ENCODE data around the gene AGPS. TPM values are rescaled to one million over a fixed set of nuclear protein-coding genes. Genes with fewer than 3 reads are reported as not detected.

The AGPS gene
- total and polyA plus RNA-seq, 2 of the 13 experiments (the other 11 are each of a cell fraction or from before 2014, with no cell fraction given), result 39.4 to 99.0 TPM

DNA sequence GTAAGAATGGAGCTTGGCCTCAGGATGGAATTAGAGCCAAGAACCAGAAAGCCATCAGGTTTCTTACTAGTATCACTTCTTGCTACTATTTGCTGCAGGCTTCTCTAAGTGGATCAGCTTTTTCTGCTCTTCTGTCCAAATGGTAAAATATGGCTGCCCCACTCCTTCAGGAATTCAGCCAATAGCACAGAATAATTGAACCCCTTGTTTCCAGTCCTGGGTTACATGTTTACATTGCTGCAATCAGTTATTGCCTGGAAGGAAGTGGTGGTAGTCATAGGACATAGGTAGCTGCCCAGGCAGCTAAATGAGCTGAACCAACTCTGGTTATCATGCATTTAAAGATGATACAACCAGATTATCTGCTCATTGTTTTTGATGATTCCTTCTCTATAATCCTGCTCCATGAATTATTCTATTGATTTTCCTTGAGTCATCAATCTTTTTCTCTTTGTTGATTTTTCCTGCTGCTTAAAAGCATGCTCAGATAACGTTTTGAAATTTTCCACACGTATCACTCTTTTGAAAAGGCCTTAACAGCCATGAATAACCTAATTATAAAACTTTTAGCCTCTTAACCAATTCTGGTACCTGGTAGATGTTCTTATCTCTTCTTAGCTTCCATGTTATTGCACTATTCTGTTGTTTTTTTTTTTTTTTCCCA is 12.6 kb downstream of the AGPS start (continued):
- TF ChIP-seq, protein P1, sequence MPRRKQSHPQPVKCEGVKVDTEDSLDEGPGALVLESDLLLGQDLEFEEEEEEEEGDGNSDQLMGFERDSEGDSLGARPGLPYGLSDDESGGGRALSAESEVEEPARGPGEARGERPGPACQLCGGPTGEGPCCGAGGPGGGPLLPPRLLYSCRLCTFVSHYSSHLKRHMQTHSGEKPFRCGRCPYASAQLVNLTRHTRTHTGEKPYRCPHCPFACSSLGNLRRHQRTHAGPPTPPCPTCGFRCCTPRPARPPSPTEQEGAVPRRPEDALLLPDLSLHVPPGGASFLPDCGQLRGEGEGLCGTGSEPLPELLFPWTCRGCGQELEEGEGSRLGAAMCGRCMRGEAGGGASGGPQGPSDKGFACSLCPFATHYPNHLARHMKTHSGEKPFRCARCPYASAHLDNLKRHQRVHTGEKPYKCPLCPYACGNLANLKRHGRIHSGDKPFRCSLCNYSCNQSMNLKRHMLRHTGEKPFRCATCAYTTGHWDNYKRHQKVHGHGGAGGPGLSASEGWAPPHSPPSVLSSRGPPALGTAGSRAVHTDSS (CRISPR knock-in tag; conservative IDR thresholded peaks at IDR 0.05), result no peak
- TF ChIP-seq, protein P2, sequence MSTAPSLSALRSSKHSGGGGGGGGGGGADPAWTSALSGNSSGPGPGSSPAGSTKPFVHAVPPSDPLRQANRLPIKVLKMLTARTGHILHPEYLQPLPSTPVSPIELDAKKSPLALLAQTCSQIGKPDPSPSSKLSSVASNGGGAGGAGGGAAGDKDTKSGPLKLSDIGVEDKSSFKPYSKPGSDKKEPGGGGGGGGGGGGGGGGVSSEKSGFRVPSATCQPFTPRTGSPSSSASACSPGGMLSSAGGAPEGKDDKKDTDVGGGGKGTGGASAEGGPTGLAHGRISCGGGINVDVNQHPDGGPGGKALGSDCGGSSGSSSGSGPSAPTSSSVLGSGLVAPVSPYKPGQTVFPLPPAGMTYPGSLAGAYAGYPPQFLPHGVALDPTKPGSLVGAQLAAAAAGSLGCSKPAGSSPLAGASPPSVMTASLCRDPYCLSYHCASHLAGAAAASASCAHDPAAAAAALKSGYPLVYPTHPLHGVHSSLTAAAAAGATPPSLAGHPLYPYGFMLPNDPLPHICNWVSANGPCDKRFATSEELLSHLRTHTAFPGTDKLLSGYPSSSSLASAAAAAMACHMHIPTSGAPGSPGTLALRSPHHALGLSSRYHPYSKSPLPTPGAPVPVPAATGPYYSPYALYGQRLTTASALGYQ (CRISPR knock-in tag; IDR thresholded peaks at IDR 0.05), result no peak
- TF ChIP-seq, protein P3, sequence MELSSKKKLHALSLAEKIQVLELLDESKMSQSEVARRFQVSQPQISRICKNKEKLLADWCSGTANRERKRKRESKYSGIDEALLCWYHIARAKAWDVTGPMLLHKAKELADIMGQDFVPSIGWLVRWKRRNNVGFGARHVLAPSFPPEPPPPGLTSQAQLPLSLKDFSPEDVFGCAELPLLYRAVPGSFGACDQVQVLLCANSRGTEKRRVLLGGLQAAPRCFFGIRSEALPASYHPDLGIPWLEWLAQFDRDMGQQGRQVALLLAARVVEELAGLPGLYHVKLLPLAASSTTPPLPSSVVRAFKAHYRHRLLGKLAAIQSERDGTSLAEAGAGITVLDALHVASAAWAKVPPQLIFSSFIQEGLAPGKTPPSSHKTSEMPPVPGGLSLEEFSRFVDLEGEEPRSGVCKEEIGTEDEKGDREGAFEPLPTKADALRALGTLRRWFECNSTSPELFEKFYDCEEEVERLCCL (CRISPR knock-in tag; IDR thresholded peaks at IDR 0.05; ENCODE audit: borderline replicate concordance), result no peak
- TF ChIP-seq TMF1 (CRISPR knock-in tag; IDR thresholded peaks at IDR 0.05; ENCODE audit: low read depth) (no peak), RAD51 (IDR thresholded peaks at IDR 0.05; ENCODE audit: borderline replicate concordance) (no peak), ZNF615 (CRISPR knock-in tag; IDR thresholded peaks at IDR 0.05; ENCODE audit: borderline replicate concordance) (no peak), FOXM1 (CRISPR knock-in tag; IDR thresholded peaks at IDR 0.05) (no peak), MYC (CRISPR knock-in tag; IDR thresholded peaks at IDR 0.05; ENCODE audit: borderline replicate concordance) (no peak), RARA (CRISPR knock-in tag; IDR thresholded peaks at IDR 0.05) (no peak), ZNF629 (CRISPR knock-in tag; conservative IDR thresholded peaks at IDR 0.05) (no peak), SMC3 (IDR thresholded peaks at IDR 0.05; ENCODE audit: low read length) (no peak), ZFP41 (CRISPR knock-in tag; IDR thresholded peaks at IDR 0.05; ENCODE audit: borderline replicate concordance) (no peak), ZFP36L2 (CRISPR knock-in tag; IDR thresholded peaks at IDR 0.05) (no peak), ZNF670 (CRISPR knock-in tag; IDR thresholded peaks at IDR 0.05; ENCODE audit: borderline replicate concordance) (no peak), ZZZ3 (CRISPR knock-in tag; IDR thresholded peaks at IDR 0.05; ENCODE audit: borderline replicate concordance) (no peak)
- TF ChIP-seq, protein P4, sequence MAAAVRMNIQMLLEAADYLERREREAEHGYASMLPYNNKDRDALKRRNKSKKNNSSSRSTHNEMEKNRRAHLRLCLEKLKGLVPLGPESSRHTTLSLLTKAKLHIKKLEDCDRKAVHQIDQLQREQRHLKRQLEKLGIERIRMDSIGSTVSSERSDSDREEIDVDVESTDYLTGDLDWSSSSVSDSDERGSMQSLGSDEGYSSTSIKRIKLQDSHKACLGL (CRISPR knock-in tag; IDR thresholded peaks at IDR 0.05), result no peak
- TF ChIP-seq, protein P5, sequence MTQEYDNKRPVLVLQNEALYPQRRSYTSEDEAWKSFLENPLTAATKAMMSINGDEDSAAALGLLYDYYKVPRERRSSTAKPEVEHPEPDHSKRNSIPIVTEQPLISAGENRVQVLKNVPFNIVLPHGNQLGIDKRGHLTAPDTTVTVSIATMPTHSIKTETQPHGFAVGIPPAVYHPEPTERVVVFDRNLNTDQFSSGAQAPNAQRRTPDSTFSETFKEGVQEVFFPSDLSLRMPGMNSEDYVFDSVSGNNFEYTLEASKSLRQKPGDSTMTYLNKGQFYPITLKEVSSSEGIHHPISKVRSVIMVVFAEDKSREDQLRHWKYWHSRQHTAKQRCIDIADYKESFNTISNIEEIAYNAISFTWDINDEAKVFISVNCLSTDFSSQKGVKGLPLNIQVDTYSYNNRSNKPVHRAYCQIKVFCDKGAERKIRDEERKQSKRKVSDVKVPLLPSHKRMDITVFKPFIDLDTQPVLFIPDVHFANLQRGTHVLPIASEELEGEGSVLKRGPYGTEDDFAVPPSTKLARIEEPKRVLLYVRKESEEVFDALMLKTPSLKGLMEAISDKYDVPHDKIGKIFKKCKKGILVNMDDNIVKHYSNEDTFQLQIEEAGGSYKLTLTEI (CRISPR knock-in tag; conservative IDR thresholded peaks at IDR 0.05), result no peak
- TF ChIP-seq, protein P6, sequence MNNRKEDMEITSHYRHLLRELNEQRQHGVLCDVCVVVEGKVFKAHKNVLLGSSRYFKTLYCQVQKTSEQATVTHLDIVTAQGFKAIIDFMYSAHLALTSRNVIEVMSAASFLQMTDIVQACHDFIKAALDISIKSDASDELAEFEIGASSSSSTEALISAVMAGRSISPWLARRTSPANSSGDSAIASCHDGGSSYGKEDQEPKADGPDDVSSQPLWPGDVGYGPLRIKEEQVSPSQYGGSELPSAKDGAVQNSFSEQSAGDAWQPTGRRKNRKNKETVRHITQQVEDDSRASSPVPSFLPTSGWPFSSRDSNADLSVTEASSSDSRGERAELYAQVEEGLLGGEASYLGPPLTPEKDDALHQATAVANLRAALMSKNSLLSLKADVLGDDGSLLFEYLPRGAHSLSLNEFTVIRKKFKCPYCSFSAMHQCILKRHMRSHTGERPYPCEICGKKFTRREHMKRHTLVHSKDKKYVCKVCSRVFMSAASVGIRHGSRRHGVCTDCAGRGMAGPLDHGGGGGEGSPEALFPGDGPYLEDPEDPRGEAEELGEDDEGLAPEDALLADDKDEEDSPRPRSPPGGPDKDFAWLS (CRISPR knock-in tag; IDR thresholded peaks at IDR 0.05; ENCODE audit: borderline replicate concordance), result no peak
